Loucy (cell line): ENCODE measurements around the gene OPRL1.

Source experiments
- H2AFZ ChIP-seq: fragments of 200-600 bp; sonication (generic); 2 replicates; pipeline ENCODE4 v1.6.0; 2016; ENCODE audit warnings: antibody characterized with exemption, mild to moderate bottlenecking, low read length, moderate library complexity
- H3F3A ChIP-seq: fragments of 200-600 bp; 2 replicates; pipeline ENCODE4 v1.6.0; 2016; ENCODE audit warnings: antibody characterized with exemption, low read depth, mild to moderate bottlenecking
- H3K27me3 ChIP-seq: fragments of 200-600 bp; sonication (generic); 2 replicates; pipeline ENCODE4 v1.6.1; 2014; ENCODE audit warnings: low read length, mild to moderate bottlenecking; ENCODE audit not compliant: insufficient read depth, poor library complexity, severe bottlenecking
- H3K36me3 ChIP-seq: fragments of 200-600 bp; sonication (generic); 2 replicates; pipeline ENCODE4 v1.6.1; 2016; ENCODE audit warnings: low read length; ENCODE audit not compliant: insufficient read depth
- H3K4me1 ChIP-seq: fragments of 200-600 bp; sonication (generic); 2 replicates; pipeline ENCODE4 v1.5.1; 2014; ENCODE audit warnings: low read length, mild to moderate bottlenecking; ENCODE audit not compliant: insufficient read depth, poor library complexity, severe bottlenecking
- H3K4me2 ChIP-seq: fragments of 200-600 bp; sonication (generic); 2 replicates; pipeline ENCODE4 v1.6.0; 2014; ENCODE audit warnings: antibody characterized with exemption, low read length, low read depth, mild to moderate bottlenecking; ENCODE audit not compliant: poor library complexity, severe bottlenecking
- H3K4me3 ChIP-seq: fragments of 200-600 bp; sonication (generic); 2 replicates; pipeline ENCODE4 v1.5.1; 2014; ENCODE audit warnings: low read length, mild to moderate bottlenecking, mixed read lengths; ENCODE audit not compliant: poor library complexity, severe bottlenecking
- H3K79me2 ChIP-seq: fragments of 200-600 bp; sonication (generic); 2 replicates; pipeline ENCODE4 v1.6.1; 2014; ENCODE audit warnings: low read length; ENCODE audit not compliant: insufficient read depth
- H3K9ac ChIP-seq: fragments of 200-600 bp; sonication (generic); 2 replicates; pipeline ENCODE4 v1.6.0; 2014; ENCODE audit warnings: mild to moderate bottlenecking, low read depth, low read length, moderate library complexity; ENCODE audit not compliant: poor library complexity, severe bottlenecking
- H3K9me2 ChIP-seq: fragments of 200-600 bp; sonication (generic); replicated peaks from 2 replicates; pipeline ENCODE4 v1.6.1; 2016; ENCODE audit warnings: low read depth, low read length, mixed read lengths
- H3K9me3 ChIP-seq: fragments of 200-600 bp; sonication (generic); 2 replicates; pipeline ENCODE4 v1.6.1; 2014; ENCODE audit warnings: mild to moderate bottlenecking, antibody characterized with exemption, low read length, low read depth; ENCODE audit not compliant: insufficient read depth
- H4K20me1 ChIP-seq: fragments of 200-600 bp; sonication (generic); 2 replicates; pipeline ENCODE4 v1.6.0; 2014; ENCODE audit warnings: antibody characterized with exemption, low read length, mild to moderate bottlenecking; ENCODE audit not compliant: insufficient read depth, poor library complexity, severe bottlenecking
- EZH2phosphoT487 ChIP-seq: fragments of 200-600 bp; IDR thresholded peaks from 2 replicates; pipeline ENCODE4 v1.6.1; 2018; ENCODE audit warnings: antibody characterized with exemption, mild to moderate bottlenecking, moderate library complexity, borderline replicate concordance
- TF ChIP-seq, protein P1 (sequence below): fragments of 200-600 bp; sonication (generic); conservative IDR thresholded peaks from 2 replicates; pipeline ENCODE4 v1.5.1; 2014; ENCODE audit warnings: mild to moderate bottlenecking, antibody characterized with exemption, low read length

The OPRL1 gene

DNA sequence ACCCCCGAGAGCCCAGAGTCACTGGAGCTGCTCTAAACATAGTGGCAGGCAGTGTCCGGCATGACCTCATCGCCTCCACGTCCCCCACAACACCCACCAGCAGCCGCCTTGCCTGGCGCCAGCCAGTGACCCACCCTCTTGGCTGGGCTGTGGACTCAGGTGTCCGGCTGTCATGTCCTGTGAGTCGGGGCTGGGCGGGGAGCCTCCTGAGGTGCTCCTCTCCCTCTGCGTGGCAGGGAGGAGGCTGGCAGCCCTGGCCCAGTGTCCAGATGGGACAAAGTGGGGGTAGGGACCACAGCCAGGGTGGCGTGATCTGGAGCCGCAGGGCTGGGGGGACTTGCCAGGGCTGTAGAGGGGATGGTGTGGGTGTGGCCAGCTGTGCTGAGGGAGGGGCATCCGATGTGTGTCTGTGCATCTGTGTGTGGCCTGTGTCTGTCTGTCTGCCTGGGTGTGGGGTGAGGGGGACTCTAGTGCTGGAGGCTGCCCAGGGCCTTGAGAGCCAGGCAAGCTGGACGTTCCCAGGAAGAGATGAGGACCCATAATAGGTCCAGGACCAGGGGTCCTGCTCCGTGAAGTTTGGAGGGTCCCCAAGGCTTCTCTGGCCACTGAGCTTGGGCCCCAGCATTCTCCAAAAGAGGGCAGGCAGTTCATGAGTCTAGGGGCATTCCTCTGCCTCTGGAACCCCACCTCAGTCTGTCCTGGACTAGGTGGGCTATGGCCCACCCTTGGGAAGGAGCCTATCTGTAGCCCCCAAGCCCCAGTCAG, 28.1 kb upstream of the OPRL1 start:
- peaks cover 12% of the 10 kb centered on the region for H3K4me1 ChIP-seq
- no peak overlapping the region for H3K4me2 ChIP-seq
- H3K27me3 ChIP-seq: no peaks in the 10 kb centered on the region
- H4K20me1 ChIP-seq: no peaks in the 10 kb centered on the region
- no peaks in the 10 kb centered on the region for H3K36me3 ChIP-seq
- TF ChIP-seq, protein P1, sequence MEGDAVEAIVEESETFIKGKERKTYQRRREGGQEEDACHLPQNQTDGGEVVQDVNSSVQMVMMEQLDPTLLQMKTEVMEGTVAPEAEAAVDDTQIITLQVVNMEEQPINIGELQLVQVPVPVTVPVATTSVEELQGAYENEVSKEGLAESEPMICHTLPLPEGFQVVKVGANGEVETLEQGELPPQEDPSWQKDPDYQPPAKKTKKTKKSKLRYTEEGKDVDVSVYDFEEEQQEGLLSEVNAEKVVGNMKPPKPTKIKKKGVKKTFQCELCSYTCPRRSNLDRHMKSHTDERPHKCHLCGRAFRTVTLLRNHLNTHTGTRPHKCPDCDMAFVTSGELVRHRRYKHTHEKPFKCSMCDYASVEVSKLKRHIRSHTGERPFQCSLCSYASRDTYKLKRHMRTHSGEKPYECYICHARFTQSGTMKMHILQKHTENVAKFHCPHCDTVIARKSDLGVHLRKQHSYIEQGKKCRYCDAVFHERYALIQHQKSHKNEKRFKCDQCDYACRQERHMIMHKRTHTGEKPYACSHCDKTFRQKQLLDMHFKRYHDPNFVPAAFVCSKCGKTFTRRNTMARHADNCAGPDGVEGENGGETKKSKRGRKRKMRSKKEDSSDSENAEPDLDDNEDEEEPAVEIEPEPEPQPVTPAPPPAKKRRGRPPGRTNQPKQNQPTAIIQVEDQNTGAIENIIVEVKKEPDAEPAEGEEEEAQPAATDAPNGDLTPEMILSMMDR: no peak
- TF ChIP-seq EZH2phosphoT487: no peak
- H3K4me3 ChIP-seq: no peak overlapping the region
- no peak overlapping the region for H3K9ac ChIP-seq
- H3K79me2 ChIP-seq: no peaks in the 10 kb centered on the region
- H3K9me2 ChIP-seq: no peaks in the 10 kb centered on the region
- no peak overlapping the region for H2AFZ ChIP-seq
- no peaks in the 10 kb centered on the region for H3K9me3 ChIP-seq
- no peaks in the 10 kb centered on the region for H3F3A ChIP-seq

DNA sequence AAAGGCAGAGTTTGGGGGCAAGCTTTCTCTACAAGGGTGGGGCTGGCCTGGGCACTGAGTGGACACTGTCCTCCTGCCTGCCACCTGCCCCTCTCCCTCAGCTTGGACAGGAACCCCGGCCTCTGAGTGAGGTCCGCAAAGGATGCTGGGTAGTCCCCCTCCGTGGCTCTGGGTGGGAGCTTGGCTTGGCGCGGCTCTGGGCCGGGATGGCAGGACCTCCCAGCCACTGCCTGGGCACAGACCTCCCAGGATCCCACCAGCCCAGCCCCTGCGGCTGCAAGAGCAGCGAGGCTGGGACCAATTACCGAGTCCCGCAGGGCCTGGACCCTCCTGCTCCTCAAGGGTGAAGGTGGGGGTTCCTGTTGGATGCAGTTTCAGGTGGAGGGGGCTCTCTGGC, 27.6 kb upstream of the OPRL1 start:
- Histone ChIP-seq H3K4me3 (no peak overlapping the region), H3K9ac (no peak overlapping the region), H3K27me3 (no peaks in the 10 kb centered on the region), H3K4me2 (no peak overlapping the region), H3F3A (no peaks in the 10 kb centered on the region), H3K9me2 (no peaks in the 10 kb centered on the region), H3K4me1 (peaks cover 14% of the 10 kb centered on the region), H3K9me3 (no peaks in the 10 kb centered on the region), H3K79me2 (no peaks in the 10 kb centered on the region), H3K36me3 (no peaks in the 10 kb centered on the region), H2AFZ (no peak overlapping the region), H4K20me1 (no peaks in the 10 kb centered on the region)
- no peak for TF ChIP-seq EZH2phosphoT487
- TF ChIP-seq, protein P1: no peak

DNA sequence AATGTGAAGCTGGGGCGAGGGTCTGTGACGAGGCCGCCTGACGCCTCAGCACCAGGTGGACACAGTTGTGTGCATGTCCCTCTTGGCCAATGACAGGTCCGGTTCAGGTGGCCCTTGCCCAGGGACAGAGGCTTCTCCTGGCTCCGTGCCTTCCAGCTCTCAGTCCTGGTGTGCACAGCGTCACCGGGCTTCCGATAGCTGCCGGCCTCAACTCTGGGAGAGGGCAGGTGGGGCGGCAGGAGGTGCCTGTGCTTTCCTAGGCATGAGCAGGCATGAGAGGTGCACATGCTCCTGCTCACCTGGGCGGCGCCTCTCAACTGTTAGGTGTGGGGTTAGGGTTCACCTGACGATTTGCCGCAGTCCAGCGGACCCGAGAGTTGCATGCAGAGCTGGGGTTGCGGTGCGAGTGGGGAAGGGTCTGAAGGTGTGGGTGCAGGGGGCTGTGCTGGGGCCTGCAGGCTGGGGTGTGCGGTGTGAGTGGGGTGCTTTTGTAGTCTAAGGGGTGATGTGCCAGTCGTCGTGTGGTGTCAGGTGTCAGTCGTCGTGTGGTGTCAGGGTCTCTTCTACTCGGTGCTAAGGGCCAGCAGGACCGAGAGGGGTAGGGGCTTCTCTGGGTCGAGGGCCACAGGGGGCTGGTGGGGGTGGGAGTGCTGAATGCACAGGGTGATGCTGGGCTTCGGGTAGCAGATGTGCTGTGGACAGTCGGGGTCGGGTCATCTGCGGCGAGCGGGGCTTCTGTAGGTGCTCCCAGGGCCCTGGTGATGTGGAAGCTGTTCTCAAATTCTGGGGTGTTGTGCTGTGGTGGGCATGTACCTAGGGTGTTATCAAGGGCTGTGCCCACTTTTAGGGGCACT, 26.7 kb upstream of the OPRL1 start:
- Histone ChIP-seq H3K9ac (peak overlapping the region; percentile 40), H3K4me1 (peaks cover 18% of the 10 kb centered on the region), H3K4me3 (no peak overlapping the region), H4K20me1 (no peaks in the 10 kb centered on the region), H3K27me3 (no peaks in the 10 kb centered on the region), H3K9me2 (no peaks in the 10 kb centered on the region), H3K4me2 (peak overlapping the region; percentile 44), H3K36me3 (no peaks in the 10 kb centered on the region), H3K79me2 (no peaks in the 10 kb centered on the region), H2AFZ (no peak overlapping the region), H3K9me3 (no peaks in the 10 kb centered on the region), H3F3A (no peaks in the 10 kb centered on the region)
- TF ChIP-seq, protein P1: no peak
- no peak for TF ChIP-seq EZH2phosphoT487
